B cell (primary cell): ENCODE data around the gene PRSS56. TPM values are rescaled to one million over a fixed set of nuclear protein-coding genes. Genes with fewer than 3 reads are reported as not detected.
A peak's percentile ranks its signal among the peaks of the same experiment; 100 is the strongest.

Experiments used
- ATAC-seq: fragments of 200-7000 bp; cut with Tn5 transposase; one replicate; pipeline ENCODE4 v1.10.0; 2021; ENCODE audit warnings: low read depth, mild to moderate bottlenecking, moderate number of reproducible peaks, moderate library complexity
- CTCF ChIA-PET: fragments of 350-600 bp; sonication (Branson Sonifier 250); formaldehyde crosslinking; loops from one replicate; lab custom pipeline; 2021; ENCODE audit warnings: antibody characterized with exemption, inconsistent platforms; lab: Charles Lee
- POLR2A ChIA-PET: fragments of 350-600 bp; sonication (Branson Sonifier 250); formaldehyde crosslinking; loops from one replicate; lab custom pipeline; 2021; ENCODE audit warnings: antibody characterized with exemption; lab: Charles Lee
- DNase-seq: peaks from one replicate; pipeline ENCODE4 v3.0.0; 2013
- H2AFZ ChIP-seq: 2 replicates; pipeline ENCODE4 v1.6.1; 2012; ENCODE audit warnings: mild to moderate bottlenecking, low read depth, low read length; ENCODE audit not compliant: insufficient read depth, poor library complexity, severe bottlenecking
- H3K27ac ChIP-seq, 2 donors: 1 replicate in 1 of 2; 2 replicates in 1 of 2; pipeline ENCODE4 v1.5.1; 2012 to 2013; ENCODE audit warnings: low read length in 2 of 2, mild to moderate bottlenecking in 2 of 2, moderate library complexity in 1 of 2
- H3K27me3 ChIP-seq, 4 experiments: fragments of 200-600 bp in 1 of 4; sonication (generic) in 1 of 4; replicated peaks in 1 of 4; 1 replicate in 2 of 4; 2 replicates in 2 of 4; pipeline versions ENCODE4 v1.6.1 to v1.7.0; 2013 to 2016; ENCODE audit warnings: low read length in 3 of 4, mild to moderate bottlenecking in 2 of 4, mixed read lengths in 1 of 4, moderate library complexity in 1 of 4; ENCODE audit not compliant: insufficient read depth in 4 of 4, control insufficient read depth in 3 of 4; ENCODE audit errors: control extremely low read depth in 1 of 4
- H3K36me3 ChIP-seq, 2 experiments: replicated peaks in 1 of 2; 1 replicate in 1 of 2; 2 replicates in 1 of 2; pipeline versions ENCODE4 v1.6.1 to v1.7.1; 2013; ENCODE audit warnings: low read length in 1 of 2; ENCODE audit not compliant: insufficient read depth in 2 of 2, control insufficient read depth in 1 of 2; ENCODE audit errors: control extremely low read depth in 1 of 2, extremely low read depth in 1 of 2
- H3K4me1 ChIP-seq, 2 donors: fragments of 200-600 bp in 1 of 2; sonication (generic) in 1 of 2; 1 replicate in 1 of 2; 2 replicates in 1 of 2; pipeline versions ENCODE4 v1.5.1 to v1.6.1; 2013 to 2017; ENCODE audit warnings: low read length in 2 of 2; ENCODE audit not compliant: control insufficient read depth in 2 of 2, insufficient read depth in 2 of 2
- H3K4me2 ChIP-seq: replicated peaks from 2 replicates; pipeline ENCODE3; 2012; ENCODE audit warnings: mild to moderate bottlenecking, low read depth, low read length; ENCODE audit not compliant: poor library complexity, severe bottlenecking
- H3K4me3 ChIP-seq, 5 experiments: fragments of 200-600 bp in 1 of 5; sonication (generic) in 1 of 5; 1 replicate in 3 of 5; 2 replicates in 2 of 5; pipeline versions ENCODE4 v1.5.1 to v1.7.0; 2011 to 2016; ENCODE audit warnings: low read length in 4 of 5, mild to moderate bottlenecking in 4 of 5, low read depth in 2 of 5, control low read depth in 1 of 5, moderate library complexity in 1 of 5; ENCODE audit not compliant: insufficient read depth in 1 of 5; ENCODE audit errors: control extremely low read depth in 1 of 5, extremely low read depth in 1 of 5
- H3K79me2 ChIP-seq: fragments of 200-600 bp; sonication (generic); one replicate; pipeline ENCODE4 v1.6.0; 2016; ENCODE audit warnings: low read length; ENCODE audit not compliant: control insufficient read depth, insufficient read depth
- H3K9ac ChIP-seq: fragments of 200-600 bp; sonication (generic); 2 replicates; pipeline ENCODE4 v1.6.1; 2017; ENCODE audit warnings: mild to moderate bottlenecking, low read length, moderate library complexity
- H3K9me3 ChIP-seq, 3 donors: one replicate each; pipeline versions ENCODE4 v1.6.1 to v1.7.1; 2013; ENCODE audit warnings: low read length in 2 of 3; ENCODE audit not compliant: control insufficient read depth in 2 of 3, insufficient read depth in 1 of 3; ENCODE audit errors: control extremely low read depth in 1 of 3
- H4K20me1 ChIP-seq: 2 replicates; pipeline ENCODE4 v1.6.0; 2012; ENCODE audit warnings: mild to moderate bottlenecking, low read length; ENCODE audit not compliant: insufficient read depth, control insufficient read depth, poor library complexity, severe bottlenecking
- H3K27ac Mint-ChIP-seq: one replicate; pipeline ENCODE4 v1.8.0; 2021; ENCODE audit warnings: mixed read lengths
- H3K27me3 Mint-ChIP-seq: one replicate; pipeline ENCODE4 v1.8.0; 2021; ENCODE audit warnings: mixed read lengths
- H3K4me1 Mint-ChIP-seq: one replicate; pipeline ENCODE4 v1.8.0; 2021; ENCODE audit warnings: mixed read lengths
- H3K4me3 Mint-ChIP-seq: one replicate; pipeline ENCODE4 v1.8.0; 2021; ENCODE audit warnings: mixed read lengths
- H3K9me3 Mint-ChIP-seq: one replicate; pipeline ENCODE4 v1.8.0; 2022; ENCODE audit warnings: mixed read lengths; ENCODE audit not compliant: insufficient read depth
- EZH2 ChIP-seq: IDR thresholded peaks from 2 replicates; pipeline ENCODE4 v1.6.1; 2012; ENCODE audit warnings: borderline replicate concordance, low read depth, mild to moderate bottlenecking, moderate library complexity, low read length; ENCODE audit not compliant: insufficient read depth, poor library complexity, severe bottlenecking
- WGBS: methylation state at CpG from one replicate; pipeline ENCODE4 v1.1.5; 2013; ENCODE audit warnings: missing lambda C conversion rate; ENCODE audit not compliant: insufficient coverage; 5-methylcytosine and 5-hydroxymethylcytosine counted together
- intact Hi-C: fragments of 100-400 bp; cut with micrococcal nuclease; formaldehyde crosslinking; loops from one replicate; pipeline ENCODE4 v1.10.0; 2022
- polyA plus RNA-seq: library from polyadenylated mRNA; depleted of rRNA; stranded (reverse); fragments of >200 nt; gene quantifications from 2 replicates; pipeline ENCODE4 v1.2.3, GENCODE V29; 2012
- total RNA-seq, 2 donors: library from RNA; stranded (reverse); fragments of 120-200 nt in 1 of 2; gene quantifications; 1 replicate in 1 of 2; 2 replicates in 1 of 2; pipeline versions ENCODE4 v1.2.3 to v1.2.4, GENCODE V29; 2013 to 2022
- TF ChIP-seq, protein P1 (sequence below): fragments of 200-600 bp; IDR thresholded peaks from one replicate; pipeline ENCODE4 v1.8.0; 2022; ENCODE audit warnings: antibody characterized with exemption, mild to moderate bottlenecking

The PRSS56 gene
- total and polyA plus RNA-seq, 2 donors (not counting 1 experiment from before 2014, with no cell fraction given), result not detected

DNA sequence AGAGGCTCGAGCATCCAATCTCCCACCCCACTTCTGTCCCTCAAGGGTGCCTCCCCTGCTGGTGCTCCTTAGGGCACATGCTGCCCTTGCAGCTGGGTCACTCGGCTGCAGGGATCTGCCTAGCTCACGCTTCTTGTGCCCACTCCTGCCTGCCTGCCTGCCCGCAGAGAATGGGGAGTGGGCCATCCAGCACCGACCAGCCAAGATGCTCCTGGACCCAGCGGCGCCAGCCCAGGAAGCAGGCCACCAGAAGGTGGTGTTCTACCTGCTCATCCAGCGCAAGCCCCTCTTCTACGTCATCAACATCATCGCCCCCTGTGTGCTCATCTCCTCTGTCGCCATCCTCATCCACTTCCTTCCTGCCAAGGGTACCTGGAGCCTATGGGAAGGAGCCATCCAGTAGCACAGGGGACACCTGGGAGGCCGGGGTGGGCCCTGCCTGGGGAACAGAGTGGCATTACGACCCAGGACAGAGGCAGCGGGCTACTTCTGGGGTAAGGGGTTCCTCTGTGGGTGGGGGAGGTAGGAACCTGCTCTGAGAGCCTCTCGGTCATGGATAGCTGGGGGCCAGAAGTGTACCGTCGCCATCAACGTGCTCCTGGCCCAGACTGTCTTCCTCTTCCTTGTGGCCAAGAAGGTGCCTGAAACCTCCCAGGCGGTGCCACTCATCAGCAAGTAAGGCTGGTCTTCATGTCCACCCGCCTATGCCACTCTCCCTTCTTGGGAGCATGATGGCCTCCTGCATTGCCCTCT lies 22.7 kb downstream of the PRSS56 start:
- H3K27ac Mint-ChIP-seq, result peak overlapping the region; percentile 47
- Histone ChIP-seq H3K9me3 (peaks cover 0 to 7% (median 0%) of the 10 kb centered on the region in 3 donors), H3K4me2 (no peak overlapping the region), H3K27me3 (peaks cover 0 to 9% (median 4%) of the 10 kb centered on the region in 4 experiments), H3K9ac (no peak overlapping the region), H2AFZ (no peak overlapping the region), H3K79me2 (peaks cover 32% of the 10 kb centered on the region), H4K20me1 (peaks cover 14% of the 10 kb centered on the region), H3K4me3 (no peak overlapping the region), H3K27ac (no peak overlapping the region), H3K36me3 (peaks cover 3 to 17% of the 10 kb centered on the region in 2 experiments), H3K4me1 (peaks cover 0 to 13% of the 10 kb centered on the region in 2 donors)
- H3K9me3 Mint-ChIP-seq, result no peaks in the 10 kb centered on the region
- no peak overlapping the region for H3K4me3 Mint-ChIP-seq
- TF ChIP-seq EZH2, result no peak
- TF ChIP-seq, protein P1, sequence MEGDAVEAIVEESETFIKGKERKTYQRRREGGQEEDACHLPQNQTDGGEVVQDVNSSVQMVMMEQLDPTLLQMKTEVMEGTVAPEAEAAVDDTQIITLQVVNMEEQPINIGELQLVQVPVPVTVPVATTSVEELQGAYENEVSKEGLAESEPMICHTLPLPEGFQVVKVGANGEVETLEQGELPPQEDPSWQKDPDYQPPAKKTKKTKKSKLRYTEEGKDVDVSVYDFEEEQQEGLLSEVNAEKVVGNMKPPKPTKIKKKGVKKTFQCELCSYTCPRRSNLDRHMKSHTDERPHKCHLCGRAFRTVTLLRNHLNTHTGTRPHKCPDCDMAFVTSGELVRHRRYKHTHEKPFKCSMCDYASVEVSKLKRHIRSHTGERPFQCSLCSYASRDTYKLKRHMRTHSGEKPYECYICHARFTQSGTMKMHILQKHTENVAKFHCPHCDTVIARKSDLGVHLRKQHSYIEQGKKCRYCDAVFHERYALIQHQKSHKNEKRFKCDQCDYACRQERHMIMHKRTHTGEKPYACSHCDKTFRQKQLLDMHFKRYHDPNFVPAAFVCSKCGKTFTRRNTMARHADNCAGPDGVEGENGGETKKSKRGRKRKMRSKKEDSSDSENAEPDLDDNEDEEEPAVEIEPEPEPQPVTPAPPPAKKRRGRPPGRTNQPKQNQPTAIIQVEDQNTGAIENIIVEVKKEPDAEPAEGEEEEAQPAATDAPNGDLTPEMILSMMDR, result no peak
- ATAC-seq (no peak), DNase-seq (no peak)
- ChIA-PET POLR2A (no interaction called here), CTCF (no interaction called here)
- intact Hi-C loops, result no loop called here
- peaks cover 6% of the 10 kb centered on the region for H3K27me3 Mint-ChIP-seq
- 95% methylated on average over 16 of the region's 20 CpGs for WGBS
- H3K4me1 Mint-ChIP-seq, result peaks cover 21% of the 10 kb centered on the region

DNA sequence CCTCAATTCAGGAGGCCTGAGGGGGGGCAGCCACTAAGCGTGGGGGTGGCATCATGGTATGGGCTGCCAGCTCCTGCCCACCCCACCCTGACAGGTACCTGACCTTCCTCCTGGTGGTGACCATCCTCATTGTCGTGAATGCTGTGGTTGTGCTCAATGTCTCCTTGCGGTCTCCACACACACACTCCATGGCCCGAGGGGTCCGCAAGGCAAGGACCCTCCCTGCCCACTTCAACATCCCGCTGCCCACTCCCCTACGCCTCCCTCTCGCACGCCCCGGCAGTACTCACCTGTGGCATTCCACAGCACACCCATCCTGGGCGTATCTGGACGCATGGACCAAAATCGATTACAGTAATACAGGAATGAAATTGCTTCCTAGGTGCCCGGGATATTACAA lies 23.3 kb downstream of the PRSS56 start:
- peaks cover 0 to 7% (median 2%) of the 10 kb centered on the region in 4 experiments for H3K27me3 ChIP-seq
- 85% methylated on average over 14 of the region's 14 CpGs for WGBS
- H3K4me1 ChIP-seq, result peaks cover 0 to 13% of the 10 kb centered on the region in 2 donors
- intact Hi-C loops, result no loop called here
- peaks cover 3 to 17% of the 10 kb centered on the region in 2 experiments for H3K36me3 ChIP-seq
- CTCF ChIA-PET, result no interaction called here
- POLR2A ChIA-PET, result no interaction called here
- ATAC-seq (no peak), DNase-seq (no peak)
- H2AFZ ChIP-seq, result no peak overlapping the region
- no peak overlapping the region for H3K27ac ChIP-seq
- H3K9me3 ChIP-seq, result peaks cover 0 to 7% (median 0%) of the 10 kb centered on the region in 3 donors
- no peak overlapping the region for H3K4me2 ChIP-seq
- Mint-ChIP-seq H3K27ac (no peak overlapping the region), H3K9me3 (no peaks in the 10 kb centered on the region), H3K4me3 (no peak overlapping the region), H3K4me1 (peaks cover 21% of the 10 kb centered on the region), H3K27me3 (peaks cover under 1% of the 10 kb centered on the region)
- peaks cover 14% of the 10 kb centered on the region for H4K20me1 ChIP-seq
- peaks cover 37% of the 10 kb centered on the region for H3K79me2 ChIP-seq
- H3K4me3 ChIP-seq, result no peak overlapping the region
- no peak for TF ChIP-seq EZH2
- TF ChIP-seq, protein P1, result no peak
- H3K9ac ChIP-seq, result no peak overlapping the region
